ENCODE results near the gene PADI1.

- TF ChIP-seq POLR2A (IDR thresholded peaks at IDR 0.05) = no peak
- TF ChIP-seq, protein P1, sequence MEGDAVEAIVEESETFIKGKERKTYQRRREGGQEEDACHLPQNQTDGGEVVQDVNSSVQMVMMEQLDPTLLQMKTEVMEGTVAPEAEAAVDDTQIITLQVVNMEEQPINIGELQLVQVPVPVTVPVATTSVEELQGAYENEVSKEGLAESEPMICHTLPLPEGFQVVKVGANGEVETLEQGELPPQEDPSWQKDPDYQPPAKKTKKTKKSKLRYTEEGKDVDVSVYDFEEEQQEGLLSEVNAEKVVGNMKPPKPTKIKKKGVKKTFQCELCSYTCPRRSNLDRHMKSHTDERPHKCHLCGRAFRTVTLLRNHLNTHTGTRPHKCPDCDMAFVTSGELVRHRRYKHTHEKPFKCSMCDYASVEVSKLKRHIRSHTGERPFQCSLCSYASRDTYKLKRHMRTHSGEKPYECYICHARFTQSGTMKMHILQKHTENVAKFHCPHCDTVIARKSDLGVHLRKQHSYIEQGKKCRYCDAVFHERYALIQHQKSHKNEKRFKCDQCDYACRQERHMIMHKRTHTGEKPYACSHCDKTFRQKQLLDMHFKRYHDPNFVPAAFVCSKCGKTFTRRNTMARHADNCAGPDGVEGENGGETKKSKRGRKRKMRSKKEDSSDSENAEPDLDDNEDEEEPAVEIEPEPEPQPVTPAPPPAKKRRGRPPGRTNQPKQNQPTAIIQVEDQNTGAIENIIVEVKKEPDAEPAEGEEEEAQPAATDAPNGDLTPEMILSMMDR (IDR thresholded peaks at IDR 0.05) = no peak
Observed at GRCh38 chr1:17259233-17259873, 54.4 kb downstream of the PADI1 start.
